Colonic mucosa (tissue), 4 donors: ENCODE data around the gene CCNF. TPM values are rescaled to one million over a fixed set of nuclear protein-coding genes. Genes with fewer than 3 reads are reported as not detected.

Experiments used
- DNase-seq: peaks from one replicate; pipeline ENCODE4 v3.0.0-alpha.2; 2020
- H3K27ac ChIP-seq: fragments of 200-600 bp; one replicate; pipeline ENCODE4 v1.8.0; 2021
- H3K27me3 ChIP-seq: fragments of 200-600 bp; one replicate; pipeline ENCODE4 v1.8.0; 2021
- H3K36me3 ChIP-seq: fragments of 200-600 bp; one replicate; pipeline ENCODE4 v1.8.0; 2021
- H3K4me1 ChIP-seq: fragments of 200-600 bp; one replicate; pipeline ENCODE4 v1.8.0; 2021; ENCODE audit warnings: mild to moderate bottlenecking
- H3K4me3 ChIP-seq: fragments of 200-600 bp; one replicate; pipeline ENCODE4 v1.8.0; 2021
- H3K9ac ChIP-seq, 2 donors: one replicate each; pipeline ENCODE4 v1.7.0; 2013; ENCODE audit warnings: control low read depth in 2 of 2, low read depth in 2 of 2, low read length in 2 of 2
- H3K9me3 ChIP-seq: fragments of 200-600 bp; one replicate; pipeline ENCODE4 v1.8.0; 2021
- CTCF ChIP-seq: fragments of 200-600 bp; IDR thresholded peaks from one replicate; pipeline ENCODE4 v1.8.0; 2022; ENCODE audit warnings: antibody characterized with exemption, mild to moderate bottlenecking
- intact Hi-C: fragments of 100-400 bp; cut with DNase I; formaldehyde crosslinking; loops from one replicate; pipeline ENCODE4 v1.14.1; 2022
- total RNA-seq, 2 donors: library from RNA; stranded (reverse); fragmentation: NEBNext Ultra II Directional in 1 of 2; extraction: Animal tissue kit (Norgen Biotek cat#: 25700) in 1 of 2; gene quantifications; one replicate each; pipeline ENCODE4 v1.2.1, GENCODE V29; 2021
- donor health status: healthy.
- donor health status: DM: no; HTN: no; CAD: no.
- donor health status: DM: no; HTN: no; CAD: no.

Gene CCNF
- total RNA-seq, 2 donors from 2014 or later, result 8.6 to 38.2 TPM

- H3K36me3 ChIP-seq, result no peaks in the 10 kb centered on the region
- TF ChIP-seq CTCF, result no peak
- no peak overlapping the region for H3K9ac ChIP-seq
- intact Hi-C loops, result loop anchor here (5.0 kb wide), 2 partner anchors 62 to 157 kb away; no protein-coding TSS in a partner anchor
- no peak for DNase-seq
- no peaks in the 10 kb centered on the region for H3K9me3 ChIP-seq
- H3K4me1 ChIP-seq, result peaks cover 7% of the 10 kb centered on the region
- no peak overlapping the region for H3K27ac ChIP-seq
- no peak overlapping the region for H3K4me3 ChIP-seq
- no peaks in the 10 kb centered on the region for H3K27me3 ChIP-seq
These were observed 65.4 kb downstream of the CCNF start for GRCh38 chr16:2494616-2495015.

GRCh38 chr16:2495041-2495440, 65.8 kb downstream of the CCNF start:
- Histone ChIP-seq H3K4me1 (peaks cover 7% of the 10 kb centered on the region), H3K27me3 (no peaks in the 10 kb centered on the region), H3K9ac (no peak overlapping the region), H3K9me3 (no peaks in the 10 kb centered on the region), H3K36me3 (no peaks in the 10 kb centered on the region), H3K4me3 (no peak overlapping the region), H3K27ac (no peak overlapping the region)
- no peak for DNase-seq
- TF ChIP-seq CTCF, result no peak
- intact Hi-C loops, result loop anchor here (5.0 kb wide), 2 partner anchors 63 to 158 kb away; no protein-coding TSS in a partner anchor

- no peaks in the 10 kb centered on the region for H3K36me3 ChIP-seq
- no peaks in the 10 kb centered on the region for H3K9me3 ChIP-seq
- H3K27ac ChIP-seq, result no peak overlapping the region
- no peak for TF ChIP-seq CTCF
- H3K4me1 ChIP-seq, result peaks cover 6% of the 10 kb centered on the region
- intact Hi-C loops, result loop anchor here (5.0 kb wide), 2 partner anchors 64 to 159 kb away; no protein-coding TSS in a partner anchor
- no peak overlapping the region for H3K9ac ChIP-seq
- H3K4me3 ChIP-seq, result no peak overlapping the region
- DNase-seq, result no peak
- no peaks in the 10 kb centered on the region for H3K27me3 ChIP-seq
These were observed 67.2 kb downstream of the CCNF start for GRCh38 chr16:2496223-2497115.

- H3K9me3 ChIP-seq, result no peaks in the 10 kb centered on the region
- intact Hi-C loops, result loop anchor here (5.0 kb wide), 2 partner anchors 65 to 160 kb away; no protein-coding TSS in a partner anchor
- TF ChIP-seq CTCF, result no peak
- H3K27me3 ChIP-seq, result no peaks in the 10 kb centered on the region
- DNase-seq, result no peak
- H3K27ac ChIP-seq, result no peak overlapping the region
- H3K9ac ChIP-seq, result no peak overlapping the region
- H3K36me3 ChIP-seq, result no peaks in the 10 kb centered on the region
- H3K4me1 ChIP-seq, result peaks cover 3% of the 10 kb centered on the region
- H3K4me3 ChIP-seq, result no peak overlapping the region
These were observed 67.9 kb downstream of the CCNF start for GRCh38 chr16:2497116-2497630.

- no peak overlapping the region for H3K4me3 ChIP-seq
- no peak for DNase-seq
- no peaks in the 10 kb centered on the region for H3K27me3 ChIP-seq
- H3K4me1 ChIP-seq, result peaks cover 5% of the 10 kb centered on the region
- TF ChIP-seq CTCF, result no peak
- H3K36me3 ChIP-seq, result no peaks in the 10 kb centered on the region
- H3K9me3 ChIP-seq, result no peaks in the 10 kb centered on the region
- H3K27ac ChIP-seq, result no peak overlapping the region
- no peak overlapping the region for H3K9ac ChIP-seq
- intact Hi-C loops, result loop anchor here (5.0 kb wide), 2 partner anchors 66 to 161 kb away; no protein-coding TSS in a partner anchor
These were observed 68.6 kb downstream of the CCNF start for GRCh38 chr16:2497695-2498484.
